NCI-H69 (cell line): Measurements from ENCODE around the gene RAB3D.
"Not testable (repeated sequence)": the region's sequence is repeated elsewhere in the genome, so short reads cannot be mapped to it uniquely, and the experiment has no call there.

ENCODE experiments used
- DNase-seq: peaks from one replicate; lab custom pipeline; 2025; lab: John Stamatoyannopoulos, UW

The RAB3D gene, protein sequence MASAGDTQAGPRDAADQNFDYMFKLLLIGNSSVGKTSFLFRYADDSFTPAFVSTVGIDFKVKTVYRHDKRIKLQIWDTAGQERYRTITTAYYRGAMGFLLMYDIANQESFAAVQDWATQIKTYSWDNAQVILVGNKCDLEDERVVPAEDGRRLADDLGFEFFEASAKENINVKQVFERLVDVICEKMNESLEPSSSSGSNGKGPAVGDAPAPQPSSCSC

GRCh38 chr19:11339254-11340098 is at the start of gene RAB3D:
Gene RAB3D, minus strand, starts transcription at chr19:11339657. Its CDS starts 2,258 bp downstream, at chr19:11337399.
- peak; percentile 96 for DNase-seq

GRCh38 chr19:11387162-11388034 is 47.9 kb upstream of the RAB3D start:
- DNase-seq = no peak

- no peak for DNase-seq
These were observed 45.3 kb upstream of the RAB3D start for GRCh38 chr19:11384778-11385129.

DNA sequence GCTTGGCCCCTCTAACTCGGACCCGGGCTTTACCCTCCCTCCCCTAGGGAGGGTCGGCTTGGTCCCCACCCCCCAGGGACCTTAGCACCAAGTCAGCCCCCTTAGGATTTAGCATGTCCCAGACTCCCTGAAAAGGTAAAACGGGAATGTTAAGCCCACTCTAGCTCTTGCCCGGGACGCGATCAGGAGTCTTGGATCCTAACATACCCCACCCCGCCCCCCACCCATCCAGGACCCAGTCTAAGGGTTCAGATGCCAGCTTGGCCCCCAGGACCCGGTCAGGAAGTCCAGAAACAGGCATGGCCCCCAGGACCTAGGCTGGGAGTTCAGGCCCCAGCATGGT is 44.2 kb upstream of the RAB3D start:
- no peak for DNase-seq

DNA sequence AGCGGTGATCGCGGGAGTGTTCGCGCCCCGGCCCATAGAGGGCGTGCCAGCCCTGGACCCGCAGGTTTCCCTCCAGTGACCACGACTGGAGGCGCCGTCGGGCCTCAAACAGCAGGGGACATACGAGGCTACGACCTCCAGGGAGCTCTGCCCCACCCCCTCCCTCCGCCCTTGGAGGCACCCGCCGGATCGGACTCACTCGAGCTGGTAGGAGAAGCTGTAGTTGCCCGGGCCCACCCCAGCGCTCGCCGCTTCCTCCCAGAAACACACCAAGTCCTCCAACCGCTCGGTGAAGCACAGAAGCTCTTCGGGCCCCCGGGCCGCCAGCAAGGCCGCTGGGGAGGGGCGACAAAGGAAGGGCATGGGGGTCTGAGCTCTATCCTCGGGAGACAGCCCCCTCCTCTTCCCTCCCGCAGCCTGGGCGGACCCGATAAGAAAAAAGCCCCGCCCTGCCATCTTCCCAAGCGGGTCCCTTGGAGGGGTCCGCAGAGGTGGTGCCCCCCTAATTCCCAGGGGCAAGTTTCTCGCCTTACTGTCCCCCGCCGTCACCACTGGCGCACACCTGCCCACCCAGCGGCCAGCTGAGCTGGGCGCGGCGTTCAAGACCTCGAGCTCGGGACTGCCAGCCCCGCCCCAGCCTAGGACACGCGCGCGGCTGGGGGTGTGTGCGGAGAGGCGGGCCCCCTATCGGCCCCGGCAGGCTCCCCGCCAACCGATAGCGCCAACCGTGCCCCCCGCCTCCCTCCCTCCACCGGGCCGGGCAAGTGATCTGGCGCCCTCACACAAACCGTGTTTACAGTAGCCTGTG is 43.6 kb upstream of the RAB3D start:
- DNase-seq = peak; percentile 58

GRCh38 chr19:11380653-11381537 is 41.4 kb upstream of the RAB3D start:
- DNase-seq = peak; percentile 99

DNA sequence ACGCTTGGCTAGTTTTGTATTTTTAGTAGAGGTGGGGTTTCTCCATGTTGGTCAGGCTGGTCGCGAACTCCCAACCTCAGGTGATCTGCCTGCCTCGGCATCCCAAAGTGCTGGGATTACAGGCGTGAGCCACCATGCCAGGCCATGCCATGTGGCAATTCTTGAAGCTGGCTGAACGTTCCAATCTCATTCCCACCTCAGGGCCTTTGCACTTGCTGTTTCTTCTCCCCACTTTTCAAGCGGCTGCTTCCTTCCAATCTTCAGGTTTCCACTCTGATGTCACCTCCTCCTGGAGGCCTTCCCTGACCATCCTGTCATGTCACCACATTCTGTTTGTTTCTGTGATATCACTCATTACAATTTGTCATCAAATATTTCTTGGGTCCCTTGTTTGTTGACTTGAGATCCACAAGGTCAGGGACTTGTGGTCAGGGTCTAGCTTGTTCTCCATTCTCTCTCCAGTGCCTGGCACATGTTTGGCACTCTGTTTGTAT is 40.4 kb upstream of the RAB3D start:
- no peak for DNase-seq

GRCh38 chr19:11379269-11379845 is 39.9 kb upstream of the RAB3D start:
- DNase-seq = not testable (repeated sequence)

DNA sequence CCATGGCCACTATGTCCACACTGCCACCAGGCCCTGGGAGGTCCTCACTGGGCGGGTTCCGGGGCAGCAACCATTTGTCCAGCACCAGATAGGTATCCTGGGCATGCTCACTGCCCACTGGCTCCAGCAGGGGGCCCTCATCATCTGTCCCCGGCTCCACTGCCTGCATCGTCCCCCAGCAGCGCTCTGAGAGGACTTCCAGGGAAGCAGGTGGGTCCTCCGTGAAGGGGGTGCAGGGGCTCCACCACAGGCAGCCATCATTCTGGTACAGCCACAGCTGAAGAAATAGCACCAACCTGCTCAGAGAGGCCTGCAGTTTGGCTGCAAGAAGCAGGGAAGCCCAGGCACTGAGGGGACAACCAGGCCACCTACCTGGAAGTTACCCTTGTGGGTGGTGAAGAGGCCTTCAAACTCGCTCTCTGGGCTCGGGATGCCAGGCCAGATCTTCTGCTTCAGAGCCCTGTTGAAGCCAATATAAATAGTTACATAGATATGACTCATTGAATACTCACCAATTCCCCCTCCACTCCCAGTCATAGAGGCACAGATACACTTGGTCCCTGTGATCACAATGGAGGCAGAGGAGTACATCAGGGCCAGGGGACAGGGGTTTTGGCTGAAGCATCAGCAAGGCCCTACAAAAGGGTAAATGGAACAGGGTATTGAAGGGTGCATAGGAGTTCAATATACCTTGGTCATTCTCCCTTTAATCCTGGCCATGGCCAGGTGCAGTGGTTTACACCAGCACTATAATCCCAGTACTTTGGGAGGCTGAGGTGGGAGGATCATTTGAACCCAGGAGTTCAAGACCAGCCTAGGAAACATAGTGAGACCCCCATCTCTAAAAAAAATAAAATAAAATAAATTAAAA is 39.1 kb upstream of the RAB3D start:
- peak; percentile 50 for DNase-seq

DNA sequence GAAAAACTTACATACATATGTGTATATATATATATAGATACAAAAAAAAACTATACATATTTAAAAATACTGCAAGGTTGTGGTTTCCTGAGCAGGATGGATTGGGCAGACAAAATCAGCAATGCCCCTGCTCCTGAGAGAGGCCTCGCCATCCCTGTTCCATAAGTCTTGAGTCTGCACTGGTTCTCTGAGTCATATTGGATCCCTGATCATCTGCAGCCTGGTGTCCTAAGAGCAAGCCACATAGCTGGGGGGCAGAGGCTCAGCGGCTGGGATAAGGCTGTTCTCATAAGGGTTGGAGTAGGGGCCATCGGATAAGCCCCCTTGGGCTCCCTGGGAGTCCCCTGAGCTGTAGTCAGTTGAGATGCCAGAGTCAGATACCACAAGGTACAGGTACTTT is 38.3 kb upstream of the RAB3D start:
- DNase-seq = no peak

DNA sequence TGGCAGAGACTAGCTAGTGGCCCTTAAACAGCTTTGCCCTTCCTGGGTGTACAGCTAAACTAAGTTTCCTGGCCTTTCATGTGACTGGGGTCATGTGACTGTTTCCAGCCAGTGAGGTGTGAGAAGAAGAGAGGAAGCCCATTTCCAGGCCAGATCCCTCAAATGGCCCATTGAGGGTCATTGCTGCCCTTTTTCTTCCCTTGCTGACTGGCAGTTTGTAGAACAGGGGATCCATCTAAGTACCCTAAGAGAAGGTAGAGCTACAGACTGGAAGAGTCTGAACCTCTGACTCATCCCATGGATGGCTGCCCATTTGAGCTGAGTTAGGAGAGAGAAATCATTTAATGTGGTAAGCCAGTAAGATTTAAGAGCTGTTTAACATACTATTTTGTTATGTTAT is 37.8 kb upstream of the RAB3D start:
- DNase-seq = no peak

DNA sequence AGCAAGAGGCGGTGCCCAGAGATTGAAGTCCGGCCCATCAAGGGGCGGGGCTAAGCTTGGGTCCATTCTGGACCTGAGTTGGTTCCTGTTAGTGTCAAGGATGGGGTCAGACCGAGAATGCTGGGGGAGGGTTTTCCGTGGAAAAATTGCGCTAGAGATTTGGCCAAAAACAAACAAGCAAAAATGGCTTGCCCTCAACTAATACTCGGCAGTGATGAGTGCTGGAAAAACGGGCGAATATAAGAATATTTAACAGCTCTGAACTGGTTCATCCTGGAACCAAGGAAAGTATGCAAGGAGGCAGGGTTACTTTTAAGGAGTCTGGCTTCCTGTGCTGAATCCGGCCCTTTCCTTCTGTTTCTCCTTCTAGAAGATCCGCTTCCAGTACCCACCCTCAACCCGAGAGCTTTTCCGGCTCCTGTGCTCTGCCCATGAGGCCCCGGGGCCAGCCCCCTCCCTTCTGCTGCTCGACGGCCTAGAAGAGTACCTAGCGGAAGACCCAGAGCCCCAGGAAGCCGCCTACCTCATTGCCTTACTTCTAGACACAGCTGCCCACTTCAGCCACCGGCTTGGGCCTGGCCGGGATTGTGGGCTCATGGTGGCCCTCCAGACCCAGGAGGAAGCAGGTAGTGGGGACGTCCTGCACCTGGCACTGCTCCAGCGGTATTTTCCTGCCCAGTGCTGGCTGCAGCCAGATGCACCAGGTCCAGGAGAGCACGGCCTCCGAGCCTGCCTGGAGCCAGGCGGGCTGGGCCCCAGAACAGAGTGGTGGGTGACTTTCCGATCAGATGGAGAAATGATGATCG is 35.9 kb upstream of the RAB3D start:
- peak; percentile 62 for DNase-seq

DNA sequence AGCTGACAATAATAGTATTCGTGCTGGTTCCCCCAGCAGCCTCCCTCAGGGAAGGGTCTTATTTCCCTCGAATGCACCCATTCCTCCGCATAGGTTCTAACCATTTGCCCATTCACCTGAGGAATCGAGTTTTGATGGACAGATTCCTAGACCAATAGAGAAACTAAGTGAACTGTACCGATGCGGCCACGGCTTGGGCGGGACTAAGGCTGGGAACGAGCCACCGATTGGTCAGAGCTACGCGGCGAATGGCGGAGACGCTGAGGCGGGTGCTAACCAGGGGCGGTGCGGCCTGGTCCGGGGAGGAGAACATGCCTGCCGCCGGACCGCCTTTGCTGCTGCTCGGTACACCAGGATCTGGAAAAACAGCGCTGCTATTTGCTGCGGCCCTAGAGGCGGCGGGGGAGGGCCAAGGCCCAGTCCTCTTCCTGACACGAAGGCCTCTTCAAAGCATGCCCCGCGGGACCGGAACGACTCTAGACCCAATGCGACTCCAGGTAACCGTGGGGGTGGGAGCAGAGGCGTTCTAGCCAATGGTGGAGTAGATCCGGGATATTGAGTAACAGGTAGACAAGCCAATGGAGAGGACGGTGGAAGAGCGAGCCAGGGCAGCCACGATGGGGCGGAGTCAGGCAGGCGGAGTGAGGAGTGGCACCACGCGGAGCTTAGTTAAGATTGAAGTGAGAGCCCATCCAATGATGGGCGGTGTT is 35.1 kb upstream of the RAB3D start, which contains the start of gene SWSAP1:
Gene SWSAP1 (plus strand): TSS at position 234 of the 710 bp plus-strand sequence. CDS start 15 bp downstream, at position 249.
- peak; percentile 100 for DNase-seq

- no peak for DNase-seq
These were observed 34.5 kb upstream of the RAB3D start for GRCh38 chr19:11373885-11374432.

- DNase-seq = peak; percentile 93
These were observed 33.9 kb upstream of the RAB3D start for GRCh38 chr19:11373166-11373884.

DNA sequence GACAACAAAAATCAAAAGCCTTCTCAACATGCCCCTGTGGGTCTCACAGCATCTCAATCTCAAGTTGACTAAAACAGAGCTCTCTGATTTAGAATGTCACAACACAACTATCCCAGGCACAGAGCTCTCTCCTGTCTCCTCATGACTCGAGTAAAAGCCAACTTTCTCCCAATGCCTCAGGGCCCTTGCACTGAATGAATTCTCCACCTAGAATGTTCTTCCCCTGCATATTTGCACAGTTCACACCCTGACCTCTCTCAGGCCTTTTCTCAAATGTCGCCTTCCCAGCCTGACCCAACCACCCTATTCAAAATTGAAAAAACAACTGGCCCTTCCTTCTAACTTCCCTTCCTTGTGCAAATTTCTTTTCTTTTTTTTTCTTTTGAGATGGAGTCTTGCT is 31.3 kb upstream of the RAB3D start:
- no peak for DNase-seq

DNA sequence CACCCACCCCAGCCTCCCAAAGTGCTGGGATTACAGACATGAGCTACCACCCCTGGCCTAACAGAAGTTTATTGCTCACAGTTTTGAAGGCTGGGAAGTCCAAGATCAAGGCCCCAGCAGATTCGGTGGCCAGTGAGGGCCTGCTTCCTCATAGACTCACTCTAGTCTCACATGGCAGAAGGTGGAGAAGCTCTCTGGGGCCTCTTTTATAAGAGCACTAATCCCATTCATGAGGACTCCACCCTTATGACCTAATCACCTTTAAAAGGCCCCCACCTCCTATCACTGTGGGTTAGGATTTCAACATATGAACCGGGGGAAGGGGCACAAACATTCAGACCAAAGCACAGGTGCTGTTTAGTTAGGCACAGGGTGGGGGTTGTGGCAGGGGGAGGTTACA is 28.1 kb upstream of the RAB3D start:
- no peak for DNase-seq
